Caki2 (cell line): ENCODE data around the gene NTN5. TPM values are rescaled to one million over a fixed set of nuclear protein-coding genes. Genes with fewer than 3 reads are reported as not detected.
A peak's percentile ranks its signal among the peaks of the same experiment; 100 is the strongest.

ENCODE experiments used
- DNase-seq: peaks from one replicate; pipeline ENCODE4 v3.0.0-alpha.2; 2015; ENCODE audit warnings: low read depth
- in situ Hi-C: cut with HindIII; loops from 2 replicates; pipeline ENCODE4 v1.10.0; 2016; ENCODE audit warnings: low sequenced_read_pairs, low pct_unique_long_range_greater_than_20kb, mixed read lengths
- total RNA-seq: library from RNA; depleted of rRNA; stranded (reverse); fragments of >200 nt; shearing (Covaris generic); gene quantifications from 2 replicates; pipeline ENCODE4 v1.2.3, GENCODE V29; 2014; ENCODE audit warnings: low replicate concordance

The NTN5 gene
- total RNA-seq, 1 experiment from 2014 or later, result 1.5 TPM

- DNase-seq, result peak; percentile 95
- in situ Hi-C loops, result no loop called here
Observed at GRCh38 chr19:48656840-48657474, 15.9 kb downstream of the NTN5 start.

GRCh38 chr19:48654299-48655059 lies 18.3 kb downstream of the NTN5 start:
- DNase-seq, result no peak
- in situ Hi-C loops, result no loop called here

GRCh38 chr19:48651683-48652048 lies 21.2 kb downstream of the NTN5 start:
- no peak for DNase-seq
- in situ Hi-C loops, result no loop called here

- no peak for DNase-seq
- in situ Hi-C loops, result no loop called here
Observed at GRCh38 chr19:48650974-48651682, 21.7 kb downstream of the NTN5 start.

GRCh38 chr19:48648134-48648533 lies 24.7 kb downstream of the NTN5 start:
- DNase-seq, result no peak
- in situ Hi-C loops, result no loop called here

GRCh38 chr19:48646722-48647216 lies 26.0 kb downstream of the NTN5 start:
- in situ Hi-C loops, result no loop called here
- no peak for DNase-seq

GRCh38 chr19:48646001-48646721 lies 26.7 kb downstream of the NTN5 start, which contains the start of gene CA11:
TSS of gene CA11 (minus strand) at chr19:48646187. CDS start at chr19:48645632, 555 bp downstream.
- peak; percentile 84 for DNase-seq
- in situ Hi-C loops, result no loop called here

- no peak for DNase-seq
Observed at GRCh38 chr19:48645620-48646000, 27.2 kb downstream of the NTN5 start.

GRCh38 chr19:48644839-48645619 lies 27.8 kb downstream of the NTN5 start:
- peak; percentile 56 for DNase-seq
- in situ Hi-C loops, result no loop called here

More at GRCh38 chr19:48645620-48646000, 27.2 kb downstream of the NTN5 start:
- in situ Hi-C loops, result no loop called here

- no peak for DNase-seq
- in situ Hi-C loops, result no loop called here
Observed at GRCh38 chr19:48644355-48644754, 28.5 kb downstream of the NTN5 start.

GRCh38 chr19:48642862-48643261 lies 30.0 kb downstream of the NTN5 start:
- no peak for DNase-seq
- in situ Hi-C loops, result no loop called here

- DNase-seq, result no peak
- in situ Hi-C loops, result no loop called here
Observed at GRCh38 chr19:48641850-48642249, 31.0 kb downstream of the NTN5 start.

- in situ Hi-C loops, result no loop called here
- DNase-seq, result no peak
Observed at GRCh38 chr19:48639483-48640375, 33.1 kb downstream of the NTN5 start.

- in situ Hi-C loops, result no loop called here
- DNase-seq, result no peak
Observed at GRCh38 chr19:48638831-48639381, 33.9 kb downstream of the NTN5 start.

GRCh38 chr19:48637948-48638830 lies 34.6 kb downstream of the NTN5 start:
- DNase-seq, result peak; percentile 85
- in situ Hi-C loops, result no loop called here
